Measurements from ENCODE around the gene UBE2O. TPM values are rescaled to one million over a fixed set of nuclear protein-coding genes. Genes with fewer than 3 reads are reported as not detected.

UBE2O gene
- total RNA-seq, result 10 to 100 TPM; 34.9 to 40.2 (median 37.7) TPM
- total RNA-seq (2013), result 24.5 TPM

DNA sequence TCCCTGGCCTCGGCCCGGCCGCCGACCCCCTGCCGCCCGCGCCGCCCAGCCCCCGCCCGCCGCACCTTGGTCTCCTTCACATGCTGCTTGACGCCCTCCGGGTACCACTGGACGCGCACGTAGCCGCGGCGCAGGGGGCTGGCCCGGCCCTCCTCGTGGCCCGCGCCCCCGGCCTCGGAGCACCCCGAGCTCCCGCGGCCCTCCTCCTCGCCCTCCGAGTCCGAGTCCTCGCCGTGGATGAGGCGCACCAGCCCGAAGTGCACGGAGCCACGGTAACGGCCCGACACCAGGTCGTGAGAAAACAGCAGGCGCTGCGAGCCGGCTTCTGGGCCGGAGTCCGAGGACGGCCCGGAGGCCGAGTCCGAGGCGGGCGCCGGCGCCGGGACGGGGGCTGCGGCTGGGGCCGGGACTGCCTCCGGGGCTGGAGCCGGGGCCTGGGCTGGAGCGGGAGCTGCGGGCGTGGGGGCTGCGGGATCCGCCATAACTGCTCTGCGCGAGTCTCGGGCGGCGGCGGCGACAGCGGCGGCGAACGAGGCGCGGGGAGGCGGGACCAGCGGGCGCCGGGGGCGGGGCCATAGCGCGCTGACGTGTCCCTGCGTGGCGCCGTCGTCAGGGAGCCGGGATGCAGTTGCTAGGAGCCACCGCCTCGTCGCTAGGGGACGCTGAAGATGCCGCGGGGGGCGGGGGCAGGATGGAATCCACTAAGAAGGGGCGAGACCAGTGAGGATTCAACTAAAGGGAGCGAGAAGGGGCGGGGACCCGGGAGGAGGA, at the start of gene UBE2O:
TSS of gene UBE2O (minus strand) at position 493 of the 771 bp plus-strand sequence. CDS start at position 482, 11 bp downstream.
- peak within 1 kb of the TSS; percentile 39 for H3K27ac ChIP-seq (ENCODE audit: low read length)
- no peaks in the 10 kb centered on the region for H3K27me3 ChIP-seq (ENCODE audit: control insufficient read depth, insufficient read depth, low read length)
- H3K4me1 ChIP-seq (ENCODE audit: control insufficient read depth, insufficient read depth, low read length), result peaks cover 19% of the 10 kb centered on the region
- Mint-ChIP-seq H3K4me1 (peaks cover 30 to 31% of the 10 kb centered on the region in 2 donors), H3K36me3 (no peaks in the 10 kb centered on the region), H3K9me3 (no peaks in the 10 kb centered on the region), H3K4me3 (peak within 1 kb of the TSS; percentile 85), H3K27me3 (ENCODE audit: low read depth in 2 of 2) (no peaks in the 10 kb centered on the region), H3K27ac (peak within 1 kb of the TSS; percentile 89 to 90)
- peak; percentile 62 for TF ChIP-seq CTCF (IDR thresholded peaks at IDR 0.05)
- under 1% methylated on average over 101 of the region's 101 CpGs for WGBS (ENCODE audit: insufficient coverage)
- peak within 1 kb of the TSS; percentile 45 for H3K4me3 ChIP-seq (ENCODE audit: low read length)
- H3K9me3 ChIP-seq (ENCODE audit: control insufficient read depth, insufficient read depth, low read length), result no peaks in the 10 kb centered on the region
- intact Hi-C loops (cut with micrococcal nuclease), result loop anchor here (5.0 kb wide), 1 partner anchor 101 kb away; the partner anchor contains the start of gene PRPSAP1
- DNase-seq, result peak; percentile 95 to 96
- no peaks in the 10 kb centered on the region for H3K36me3 ChIP-seq (ENCODE audit: control insufficient read depth, insufficient read depth, low read length)
- ATAC-seq, result peak; percentile 96 to 98 (median 96)

DNA sequence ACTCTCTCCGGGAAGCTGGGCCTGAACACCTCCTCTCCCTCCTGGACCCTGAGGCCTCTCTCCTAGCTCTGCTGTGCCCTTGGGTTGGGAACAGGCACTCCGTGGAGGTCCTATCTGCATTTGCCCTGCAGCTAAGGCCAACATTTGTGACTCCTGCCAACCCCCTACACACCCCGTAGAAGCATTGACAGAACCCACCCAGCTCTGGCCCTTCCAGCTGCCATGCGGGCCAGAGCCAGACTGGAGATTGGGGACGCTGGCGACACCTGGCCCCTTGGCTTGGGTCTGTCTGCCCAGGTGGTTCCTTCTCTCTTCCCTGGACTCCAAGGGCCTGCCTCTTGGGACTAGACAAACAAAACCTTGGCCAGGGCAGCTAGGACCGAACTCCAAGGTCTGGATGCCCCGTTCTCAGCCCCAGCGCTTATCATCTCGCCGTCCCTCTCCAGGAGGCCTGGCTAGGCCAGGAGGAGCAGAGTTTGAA, 48.9 kb upstream of the UBE2O start:
- DNase-seq, result no peak
- no peak for TF ChIP-seq CTCF (IDR thresholded peaks at IDR 0.05)
- intact Hi-C loops (cut with micrococcal nuclease), result loop anchor here (1.0 kb wide), 2 partner anchors 9 to 36 kb away; no protein-coding TSS in a partner anchor
- Histone ChIP-seq H3K9me3 (ENCODE audit: control insufficient read depth, insufficient read depth, low read length) (no peaks in the 10 kb centered on the region), H3K4me3 (ENCODE audit: low read length) (peak overlapping the region; percentile 7), H3K27ac (ENCODE audit: low read length) (peak overlapping the region; percentile 78), H3K27me3 (ENCODE audit: control insufficient read depth, insufficient read depth, low read length) (no peaks in the 10 kb centered on the region), H3K36me3 (ENCODE audit: control insufficient read depth, insufficient read depth, low read length) (peaks cover 3% of the 10 kb centered on the region), H3K4me1 (ENCODE audit: control insufficient read depth, insufficient read depth, low read length) (peaks cover 61% of the 10 kb centered on the region)
- H3K4me1 Mint-ChIP-seq, result peaks cover 44 to 58% of the 10 kb centered on the region in 2 donors
- no peaks in the 10 kb centered on the region for H3K36me3 Mint-ChIP-seq
- WGBS (ENCODE audit: insufficient coverage), result 86% methylated on average over 11 of the region's 11 CpGs
- H3K4me3 Mint-ChIP-seq, result peak overlapping the region; percentile 97
- H3K27me3 Mint-ChIP-seq (ENCODE audit: low read depth in 2 of 2), result no peaks in the 10 kb centered on the region
- H3K9me3 Mint-ChIP-seq, result no peaks in the 10 kb centered on the region
- no peak for ATAC-seq
- peak overlapping the region; percentile 96 to 97 for H3K27ac Mint-ChIP-seq

DNA sequence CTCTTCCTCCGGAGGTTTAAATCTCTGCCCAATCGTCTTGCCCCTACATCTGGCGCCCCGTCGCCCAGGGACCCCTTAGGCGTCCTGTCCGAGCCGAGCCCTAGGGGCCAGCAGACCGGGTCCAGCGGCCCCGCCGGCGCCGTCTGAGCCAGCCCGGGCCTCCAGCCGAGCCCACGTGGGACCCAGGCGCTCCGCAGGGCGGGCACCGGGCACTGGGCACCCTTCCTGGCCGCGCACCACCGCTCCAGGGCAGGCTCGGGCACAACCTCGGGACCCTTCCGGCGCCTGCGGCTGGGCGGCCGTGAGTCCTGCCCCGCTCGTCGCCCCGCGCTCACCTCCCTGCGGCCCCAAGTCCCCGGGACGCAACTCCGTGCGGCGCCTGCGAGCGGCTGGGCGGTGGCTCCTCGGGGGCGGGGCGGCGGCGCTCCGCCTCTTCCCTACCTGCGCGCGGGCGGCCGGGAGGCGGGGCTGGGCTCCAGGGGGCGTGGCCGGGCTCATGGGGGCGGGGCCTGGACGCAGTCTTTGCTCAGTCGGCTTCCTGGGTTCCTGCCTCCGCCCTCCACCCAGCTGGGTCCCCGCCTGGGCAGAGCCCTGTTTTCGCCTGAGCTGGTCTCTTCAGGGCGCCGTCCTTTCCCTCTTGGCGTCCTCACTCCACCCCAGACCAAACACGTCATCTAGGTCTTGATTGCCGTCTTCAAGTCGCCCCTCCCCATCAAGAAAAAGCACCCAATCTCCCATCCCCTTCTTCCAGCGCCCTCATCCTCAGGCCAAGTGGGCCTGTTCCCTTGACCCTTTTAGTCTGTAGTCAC, 48.3 kb upstream of the UBE2O start, which contains the start of gene RHBDF2:
TSS of gene RHBDF2 (minus strand) at position 406 of the 809 bp plus-strand sequence. CDS start 19,899 bp downstream, outside the sequence.
- WGBS (ENCODE audit: insufficient coverage), result under 1% methylated on average over 72 of the region's 72 CpGs
- no peaks in the 10 kb centered on the region for H3K27me3 ChIP-seq (ENCODE audit: control insufficient read depth, insufficient read depth, low read length)
- H3K4me3 ChIP-seq (ENCODE audit: low read length), result peak within 1 kb of the TSS; percentile 95
- H3K9me3 ChIP-seq (ENCODE audit: control insufficient read depth, insufficient read depth, low read length), result no peaks in the 10 kb centered on the region
- TF ChIP-seq CTCF (IDR thresholded peaks at IDR 0.05), result no peak
- Mint-ChIP-seq H3K4me1 (peaks cover 47 to 61% of the 10 kb centered on the region in 2 donors), H3K27ac (peak within 1 kb of the TSS; percentile 96 to 97), H3K36me3 (no peaks in the 10 kb centered on the region), H3K4me3 (peak within 1 kb of the TSS; percentile 97), H3K27me3 (ENCODE audit: low read depth in 2 of 2) (no peaks in the 10 kb centered on the region), H3K9me3 (no peaks in the 10 kb centered on the region)
- H3K36me3 ChIP-seq (ENCODE audit: control insufficient read depth, insufficient read depth, low read length), result peaks cover 3% of the 10 kb centered on the region
- DNase-seq, result peak; percentile 94 to 98
- H3K4me1 ChIP-seq (ENCODE audit: control insufficient read depth, insufficient read depth, low read length), result peaks cover 61% of the 10 kb centered on the region
- intact Hi-C loops (cut with micrococcal nuclease), result loop anchor here (1.0 kb wide), 2 partner anchors 8 to 35 kb away; no protein-coding TSS in a partner anchor
- ATAC-seq, result peak; percentile 92 to 99 (median 93)
- peak within 1 kb of the TSS; percentile 78 for H3K27ac ChIP-seq (ENCODE audit: low read length)

Measured in natural killer cell (primary cell).